A673 (cell line): ENCODE results near the gene JMJD8.
A peak's percentile ranks its signal among the peaks of the same experiment; 100 is the strongest.

Source experiments
- EZH2 ChIP-seq: fragments of 200-600 bp; sonication (generic); IDR thresholded peaks from 2 replicates; pipeline ENCODE4 v1.6.1; 2017; ENCODE audit warnings: borderline replicate concordance, low read depth, mild to moderate bottlenecking, mixed read lengths, antibody characterized with exemption, low read length; ENCODE audit not compliant: poor library complexity, severe bottlenecking
- TF ChIP-seq, protein P1 (sequence below): fragments of 300-800, 200-600 bp; sonication (generic); conservative IDR thresholded peaks from 2 replicates; pipeline ENCODE4 v1.5.1; 2017; ENCODE audit warnings: low read depth, mild to moderate bottlenecking, antibody characterized with exemption, low read length, moderate library complexity, mixed read lengths

GRCh38 chr16:719815-720446 lies 35.8 kb upstream of the JMJD8 start:
- TF ChIP-seq, protein P1, sequence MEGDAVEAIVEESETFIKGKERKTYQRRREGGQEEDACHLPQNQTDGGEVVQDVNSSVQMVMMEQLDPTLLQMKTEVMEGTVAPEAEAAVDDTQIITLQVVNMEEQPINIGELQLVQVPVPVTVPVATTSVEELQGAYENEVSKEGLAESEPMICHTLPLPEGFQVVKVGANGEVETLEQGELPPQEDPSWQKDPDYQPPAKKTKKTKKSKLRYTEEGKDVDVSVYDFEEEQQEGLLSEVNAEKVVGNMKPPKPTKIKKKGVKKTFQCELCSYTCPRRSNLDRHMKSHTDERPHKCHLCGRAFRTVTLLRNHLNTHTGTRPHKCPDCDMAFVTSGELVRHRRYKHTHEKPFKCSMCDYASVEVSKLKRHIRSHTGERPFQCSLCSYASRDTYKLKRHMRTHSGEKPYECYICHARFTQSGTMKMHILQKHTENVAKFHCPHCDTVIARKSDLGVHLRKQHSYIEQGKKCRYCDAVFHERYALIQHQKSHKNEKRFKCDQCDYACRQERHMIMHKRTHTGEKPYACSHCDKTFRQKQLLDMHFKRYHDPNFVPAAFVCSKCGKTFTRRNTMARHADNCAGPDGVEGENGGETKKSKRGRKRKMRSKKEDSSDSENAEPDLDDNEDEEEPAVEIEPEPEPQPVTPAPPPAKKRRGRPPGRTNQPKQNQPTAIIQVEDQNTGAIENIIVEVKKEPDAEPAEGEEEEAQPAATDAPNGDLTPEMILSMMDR = 0 out of 2 replicates have a peak, but pooled peaks have one; percentile 26
- no peak for TF ChIP-seq EZH2
